NCI-H1694 (cell line): ENCODE results near the gene POU4F2.

ENCODE experiments used
- DNase-seq: peaks from one replicate; lab custom pipeline; 2025; lab: John Stamatoyannopoulos, UW

The POU4F2 gene, protein sequence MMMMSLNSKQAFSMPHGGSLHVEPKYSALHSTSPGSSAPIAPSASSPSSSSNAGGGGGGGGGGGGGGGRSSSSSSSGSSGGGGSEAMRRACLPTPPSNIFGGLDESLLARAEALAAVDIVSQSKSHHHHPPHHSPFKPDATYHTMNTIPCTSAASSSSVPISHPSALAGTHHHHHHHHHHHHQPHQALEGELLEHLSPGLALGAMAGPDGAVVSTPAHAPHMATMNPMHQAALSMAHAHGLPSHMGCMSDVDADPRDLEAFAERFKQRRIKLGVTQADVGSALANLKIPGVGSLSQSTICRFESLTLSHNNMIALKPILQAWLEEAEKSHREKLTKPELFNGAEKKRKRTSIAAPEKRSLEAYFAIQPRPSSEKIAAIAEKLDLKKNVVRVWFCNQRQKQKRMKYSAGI

DNA sequence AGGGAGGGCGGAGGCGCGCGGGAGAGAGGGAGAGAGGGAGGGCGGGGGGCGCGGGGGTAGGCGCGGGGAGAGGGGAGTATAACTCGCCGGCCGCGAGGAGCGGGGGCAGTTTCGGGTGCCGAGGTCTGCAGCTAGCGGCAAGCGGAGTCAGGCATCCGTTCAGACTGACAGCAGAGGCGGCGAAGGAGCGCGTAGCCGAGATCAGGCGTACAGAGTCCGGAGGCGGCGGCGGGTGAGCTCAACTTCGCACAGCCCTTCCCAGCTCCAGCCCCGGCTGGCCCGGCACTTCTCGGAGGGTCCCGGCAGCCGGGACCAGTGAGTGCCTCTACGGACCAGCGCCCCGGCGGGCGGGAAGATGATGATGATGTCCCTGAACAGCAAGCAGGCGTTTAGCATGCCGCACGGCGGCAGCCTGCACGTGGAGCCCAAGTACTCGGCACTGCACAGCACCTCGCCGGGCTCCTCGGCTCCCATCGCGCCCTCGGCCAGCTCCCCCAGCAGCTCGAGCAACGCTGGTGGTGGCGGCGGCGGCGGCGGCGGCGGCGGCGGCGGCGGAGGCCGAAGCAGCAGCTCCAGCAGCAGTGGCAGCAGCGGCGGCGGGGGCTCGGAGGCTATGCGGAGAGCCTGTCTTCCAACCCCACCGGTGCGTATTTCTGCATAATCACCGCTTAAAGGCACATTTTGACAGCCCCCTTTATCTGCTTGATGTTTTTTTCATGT, at the start of gene POU4F2:
POU4F2 (plus strand) TSS at position 108 of the 720 bp plus-strand sequence; CDS start at position 356, 248 bp downstream.
- DNase-seq, result no peak

DNA sequence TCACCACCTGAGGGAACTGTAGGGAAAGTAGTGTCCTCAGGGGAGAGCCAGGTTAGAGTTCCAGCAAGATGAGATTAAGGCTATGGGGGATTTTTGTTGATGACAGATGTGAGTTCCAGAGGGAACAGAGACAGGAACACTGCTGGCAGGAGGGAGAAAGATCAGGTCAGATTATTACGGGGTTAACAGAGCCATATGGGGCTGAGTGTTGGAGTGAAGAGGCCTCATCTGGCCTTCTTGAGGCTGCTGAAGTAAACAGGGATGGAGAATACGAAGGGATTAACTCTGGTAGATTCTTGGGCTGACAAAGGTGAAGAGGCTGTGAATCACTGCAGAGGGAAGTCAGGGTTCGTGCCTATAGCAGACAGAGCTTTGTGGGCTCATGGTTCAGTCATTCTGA, 47.9 kb upstream of the POU4F2 start:
- no peak for DNase-seq

DNA sequence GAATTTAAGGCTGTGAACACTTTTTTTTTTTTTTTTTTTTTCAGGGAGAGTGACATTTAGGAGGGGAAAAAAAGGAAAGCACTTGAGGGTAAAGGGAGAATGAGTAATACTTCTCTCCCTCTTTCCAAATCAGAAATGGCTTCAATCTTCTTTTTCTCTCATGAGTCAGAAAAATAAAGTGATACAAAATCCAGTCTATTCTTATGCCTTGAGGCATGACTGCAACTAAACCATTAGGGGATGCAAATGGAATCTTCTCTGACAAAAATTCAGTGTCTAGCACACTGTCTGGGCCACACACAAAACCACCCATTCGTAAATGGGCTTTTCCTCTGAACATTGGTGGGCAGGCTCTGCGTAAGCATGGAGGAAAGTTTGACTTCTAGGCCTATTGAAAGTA, 46.7 kb upstream of the POU4F2 start:
- DNase-seq, result no peak

DNA sequence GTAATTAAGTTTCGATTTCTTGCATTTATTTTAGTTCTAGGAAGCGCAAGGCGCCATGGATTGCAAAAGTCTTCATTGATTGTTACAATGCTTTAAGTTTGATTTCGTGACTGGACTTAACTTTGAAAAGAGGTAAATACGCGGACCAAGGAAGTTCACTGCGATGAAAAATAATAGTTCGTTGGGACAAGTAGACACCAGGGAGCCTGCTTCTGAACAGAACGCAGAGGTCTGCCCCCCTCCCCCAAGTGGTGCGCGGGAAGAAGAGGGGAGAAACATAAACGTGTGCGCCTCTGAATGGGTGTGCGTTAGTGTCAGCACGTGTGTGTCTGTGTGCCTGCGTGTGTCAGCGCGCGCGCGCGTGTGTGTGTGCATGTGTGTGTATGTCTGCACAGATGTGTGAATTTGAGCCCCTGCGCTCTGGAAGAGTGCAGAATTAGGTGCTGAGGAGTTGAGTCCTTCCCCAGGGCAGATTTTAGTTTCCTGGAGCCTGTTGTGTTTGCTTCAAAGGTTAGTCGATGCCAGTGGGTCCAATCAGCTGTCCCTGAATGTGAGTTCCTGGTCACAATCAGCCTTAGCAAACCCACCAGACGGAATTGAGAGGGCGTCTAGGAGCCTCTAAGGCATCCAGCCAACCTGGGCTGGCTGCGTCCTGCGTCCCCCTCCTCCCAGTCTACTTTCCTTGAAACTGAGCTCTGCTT, 5.8 kb upstream of the POU4F2 start:
- no peak for DNase-seq

DNA sequence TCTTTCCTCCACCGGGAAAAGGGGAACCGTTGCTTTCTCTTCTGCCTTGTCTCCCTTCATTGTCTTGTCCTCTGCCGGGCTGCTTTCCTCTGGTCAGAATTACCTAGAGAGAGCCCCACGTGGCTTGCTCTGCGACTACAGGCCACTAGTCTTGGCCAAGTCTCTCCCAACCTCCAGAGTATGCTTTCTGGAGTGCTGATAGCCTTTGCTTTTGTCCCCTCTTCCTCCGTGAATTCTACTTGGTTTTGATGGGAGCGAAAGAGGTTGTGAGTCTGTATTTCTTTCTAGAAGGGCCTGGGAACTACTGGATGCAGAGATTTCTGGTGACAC, 5.3 kb upstream of the POU4F2 start:
- DNase-seq, result no peak

DNA sequence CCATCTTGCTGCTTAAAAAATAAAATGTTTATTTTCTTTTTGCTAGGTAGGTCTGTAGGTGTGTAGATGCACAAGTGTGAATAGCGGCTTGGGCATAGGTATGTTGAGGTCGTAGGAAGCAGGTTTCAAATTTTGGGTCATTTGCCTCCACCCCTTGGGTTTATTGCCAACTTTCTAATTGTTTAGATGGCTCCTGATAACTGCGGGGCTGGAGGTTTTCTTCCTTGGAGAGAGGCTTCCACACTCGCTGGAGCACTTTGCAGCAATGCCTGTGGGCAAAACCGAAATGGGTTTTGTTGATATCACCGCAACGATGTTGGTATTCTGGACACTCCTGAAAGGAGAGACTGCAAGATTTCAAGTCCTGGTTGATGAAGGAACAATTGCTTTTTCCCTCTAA, 3.9 kb upstream of the POU4F2 start:
- DNase-seq, result no peak

DNA sequence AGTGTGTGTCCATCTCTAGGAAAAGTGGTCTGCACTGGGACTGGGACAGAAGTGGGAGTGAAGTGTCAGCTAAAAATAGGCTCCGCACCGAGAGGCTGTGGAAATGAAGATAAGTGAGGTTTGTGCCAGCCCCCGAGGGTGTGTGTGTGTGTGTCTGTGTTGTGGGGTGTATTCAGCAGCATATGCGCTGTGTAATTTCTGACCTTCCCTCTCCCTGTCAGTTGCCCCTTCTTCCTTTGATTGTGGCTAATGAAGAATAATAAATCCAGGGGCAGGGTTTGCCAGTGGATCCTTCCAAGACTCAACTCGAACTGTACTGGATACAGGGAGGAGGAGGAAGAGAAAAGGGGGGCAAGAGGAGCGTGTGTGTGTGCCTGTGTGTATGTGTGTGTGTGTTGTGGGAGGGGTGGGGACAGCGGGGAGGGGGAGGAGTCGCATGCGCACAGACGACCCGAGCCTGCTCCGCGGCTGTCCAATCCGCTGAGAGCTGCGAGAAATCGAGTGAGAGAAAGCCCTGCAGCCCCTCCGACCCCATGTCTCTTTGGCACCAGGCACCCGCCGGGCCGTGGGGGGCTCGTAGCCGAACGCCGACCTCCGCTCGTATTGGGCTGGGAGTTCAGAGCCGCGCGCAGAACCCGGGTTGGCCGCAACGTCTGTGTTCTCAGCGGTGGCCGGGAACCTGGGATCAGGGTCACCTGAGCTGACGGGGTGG, 916 bp upstream of the POU4F2 start:
- DNase-seq, result no peak

DNA sequence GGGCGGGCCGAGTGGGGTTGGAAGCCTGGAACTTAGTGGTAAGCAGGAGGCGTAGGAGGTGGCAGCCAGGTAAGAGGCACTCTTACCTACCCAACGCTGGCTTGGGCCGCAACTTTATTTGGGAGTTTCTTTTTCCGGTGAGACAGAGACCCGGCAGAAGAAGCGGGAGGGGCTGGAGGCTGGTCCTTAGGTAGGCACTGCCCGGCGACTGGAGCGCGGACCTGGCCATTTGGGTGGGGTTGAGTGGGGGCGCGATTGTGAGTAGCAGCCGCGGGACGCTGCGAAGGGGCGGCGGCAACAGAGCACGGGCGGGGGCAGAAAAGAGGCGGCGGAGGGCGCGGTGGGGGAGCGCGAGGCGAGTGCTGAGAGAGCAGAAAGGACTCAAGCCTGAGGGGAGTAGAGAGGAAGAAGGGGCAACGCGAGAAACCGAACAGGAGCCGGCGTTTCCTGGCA, 334 bp upstream of the POU4F2 start:
- no peak for DNase-seq

DNA sequence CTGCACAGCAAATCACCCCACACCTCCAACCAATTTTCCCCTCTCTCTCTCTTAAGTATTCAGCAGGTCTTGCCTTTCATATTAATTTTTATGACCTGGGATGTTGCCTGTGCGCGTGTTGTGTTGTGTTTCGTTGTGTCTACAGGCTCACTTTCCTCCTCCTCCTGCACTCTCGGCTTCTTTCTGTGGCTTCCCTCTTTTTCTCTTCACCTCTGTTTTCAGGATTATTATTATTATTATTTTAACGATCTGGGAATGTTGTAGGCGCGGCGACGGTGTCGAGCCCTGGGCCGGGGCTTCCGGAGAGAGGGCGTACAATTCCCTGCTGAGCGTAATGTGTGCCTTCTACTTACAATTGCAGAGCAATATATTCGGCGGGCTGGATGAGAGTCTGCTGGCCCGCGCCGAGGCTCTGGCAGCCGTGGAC, 826 bp downstream of the POU4F2 start:
- no peak for DNase-seq

DNA sequence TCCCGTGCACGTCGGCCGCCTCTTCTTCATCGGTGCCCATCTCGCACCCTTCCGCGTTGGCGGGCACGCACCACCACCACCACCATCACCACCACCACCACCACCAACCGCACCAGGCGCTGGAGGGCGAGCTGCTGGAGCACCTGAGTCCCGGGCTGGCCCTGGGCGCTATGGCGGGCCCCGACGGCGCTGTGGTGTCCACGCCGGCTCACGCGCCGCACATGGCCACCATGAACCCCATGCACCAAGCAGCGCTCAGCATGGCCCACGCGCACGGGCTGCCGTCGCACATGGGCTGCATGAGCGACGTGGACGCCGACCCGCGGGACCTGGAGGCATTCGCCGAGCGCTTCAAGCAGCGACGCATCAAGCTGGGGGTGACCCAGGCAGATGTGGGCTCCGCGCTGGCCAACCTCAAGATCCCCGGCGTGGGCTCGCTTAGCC, 1.4 kb downstream of the POU4F2 start:
- DNase-seq, result no peak

DNA sequence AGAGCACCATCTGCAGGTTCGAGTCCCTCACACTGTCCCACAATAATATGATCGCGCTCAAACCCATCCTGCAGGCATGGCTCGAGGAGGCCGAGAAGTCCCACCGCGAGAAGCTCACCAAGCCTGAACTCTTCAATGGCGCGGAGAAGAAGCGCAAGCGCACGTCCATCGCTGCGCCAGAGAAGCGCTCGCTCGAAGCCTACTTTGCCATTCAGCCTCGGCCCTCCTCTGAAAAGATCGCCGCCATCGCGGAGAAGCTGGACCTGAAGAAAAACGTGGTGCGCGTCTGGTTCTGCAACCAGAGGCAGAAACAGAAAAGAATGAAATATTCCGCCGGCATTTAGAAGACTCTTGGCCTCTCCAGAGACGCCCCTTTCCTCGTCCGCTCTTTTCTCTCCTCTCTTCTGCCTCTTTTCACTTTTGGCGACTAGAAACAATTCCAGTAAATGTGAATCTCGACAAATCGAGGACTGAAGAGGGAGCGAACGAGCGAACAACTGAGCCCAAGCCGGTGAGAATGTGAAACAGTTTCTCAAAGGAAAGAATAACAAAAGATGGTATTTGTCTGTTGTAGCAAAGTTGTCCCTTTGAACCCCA, 1.9 kb downstream of the POU4F2 start:
- no peak for DNase-seq

DNA sequence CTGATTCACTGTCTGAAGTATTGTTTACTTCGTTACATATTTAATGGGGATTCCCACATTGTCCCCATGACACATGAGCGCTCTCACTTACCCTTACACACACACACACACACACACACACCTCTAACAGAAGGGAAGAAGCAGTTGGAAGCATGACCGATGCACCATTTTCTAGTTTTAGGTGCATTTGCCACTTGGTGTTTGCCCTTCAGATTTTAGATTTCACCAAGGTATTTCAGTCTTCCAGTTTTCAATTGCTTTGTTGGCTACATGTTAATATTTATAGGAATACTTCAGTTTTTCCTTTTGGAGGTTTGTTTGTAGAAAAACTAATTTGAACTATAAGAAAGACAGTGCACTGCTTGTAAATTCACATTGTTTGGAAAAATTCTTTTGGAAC, 3.1 kb downstream of the POU4F2 start:
- DNase-seq, result no peak

DNA sequence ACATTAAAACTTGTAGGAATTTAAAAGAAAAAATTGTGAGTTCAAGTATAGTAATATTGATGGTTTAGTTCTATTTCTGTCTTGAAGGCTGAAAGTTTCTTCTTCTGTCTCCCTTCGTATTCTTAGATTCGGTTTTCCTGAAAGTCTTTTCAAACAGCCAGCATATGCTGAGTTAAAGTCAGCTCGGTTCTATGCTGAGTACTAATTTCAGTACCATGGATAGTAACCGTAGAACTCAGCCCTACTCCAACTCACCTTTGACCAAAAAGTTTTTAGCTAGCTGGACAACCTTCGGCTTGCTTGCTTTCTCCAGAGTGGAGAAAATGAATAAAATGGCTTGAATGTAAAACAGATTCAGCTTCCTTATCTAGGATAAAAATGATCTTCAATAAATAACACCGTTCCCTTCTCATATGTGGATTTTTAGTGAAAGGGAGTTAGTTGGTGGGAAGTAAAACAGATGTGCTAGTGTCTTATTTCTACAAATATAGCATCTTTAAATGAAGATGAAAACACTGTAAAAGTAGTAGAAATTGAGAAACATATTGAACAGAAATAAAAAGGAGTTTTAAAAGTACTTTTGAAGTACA, 5.2 kb downstream of the POU4F2 start:
- no peak for DNase-seq

DNA sequence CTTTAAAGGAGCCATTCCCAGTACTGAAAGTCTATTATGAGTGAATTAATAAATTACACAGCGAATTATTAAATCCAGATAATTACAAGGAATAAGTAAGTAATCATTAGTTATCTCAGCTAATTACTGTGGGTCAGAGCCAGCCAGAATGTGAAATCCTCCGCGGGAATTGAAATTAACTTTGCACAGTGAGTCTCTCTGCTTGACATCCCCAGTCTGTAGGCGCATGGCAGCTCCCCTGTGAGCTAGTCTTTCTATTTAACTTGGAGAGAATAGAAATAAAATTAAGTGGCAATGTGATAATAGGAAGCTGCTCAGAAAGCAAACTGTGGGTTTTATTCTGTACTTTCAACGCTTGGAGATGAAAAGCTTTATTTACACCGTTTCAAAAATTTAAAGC, 7.2 kb downstream of the POU4F2 start:
- no peak for DNase-seq

DNA sequence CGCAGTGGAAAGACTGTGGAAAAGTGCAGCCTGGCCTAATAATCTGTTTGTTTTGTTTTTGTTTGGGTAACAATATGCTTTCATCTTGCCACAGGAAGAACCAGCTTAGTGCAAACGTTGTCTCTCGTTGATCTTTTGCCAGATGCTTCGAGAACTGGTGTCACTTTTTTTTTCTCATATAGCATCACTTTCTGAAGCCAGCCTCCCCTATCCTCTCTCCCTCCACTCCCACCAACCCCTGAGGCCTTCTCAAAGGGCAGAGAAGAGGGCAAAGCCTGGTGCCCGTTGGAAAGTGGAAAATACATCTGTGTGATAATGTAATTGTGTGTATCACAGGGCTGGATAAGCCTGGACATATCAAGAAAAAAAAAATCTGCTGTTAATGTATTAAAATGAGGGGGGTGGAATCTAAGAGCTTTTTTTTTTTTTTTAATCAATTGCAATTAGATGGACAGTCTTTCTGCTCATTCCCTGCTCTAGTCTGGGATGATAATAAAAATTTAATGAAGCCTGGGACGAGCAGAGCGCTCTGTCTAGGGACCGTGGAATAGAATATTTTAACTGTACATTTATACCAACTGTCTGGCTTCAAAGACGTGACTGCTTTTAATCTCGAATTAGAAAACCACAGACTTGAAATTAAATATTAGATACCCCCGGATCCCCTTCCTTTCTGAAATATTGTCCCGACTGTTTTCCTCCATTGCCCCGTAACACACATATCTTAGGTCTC, 8.1 kb downstream of the POU4F2 start:
- no peak for DNase-seq

DNA sequence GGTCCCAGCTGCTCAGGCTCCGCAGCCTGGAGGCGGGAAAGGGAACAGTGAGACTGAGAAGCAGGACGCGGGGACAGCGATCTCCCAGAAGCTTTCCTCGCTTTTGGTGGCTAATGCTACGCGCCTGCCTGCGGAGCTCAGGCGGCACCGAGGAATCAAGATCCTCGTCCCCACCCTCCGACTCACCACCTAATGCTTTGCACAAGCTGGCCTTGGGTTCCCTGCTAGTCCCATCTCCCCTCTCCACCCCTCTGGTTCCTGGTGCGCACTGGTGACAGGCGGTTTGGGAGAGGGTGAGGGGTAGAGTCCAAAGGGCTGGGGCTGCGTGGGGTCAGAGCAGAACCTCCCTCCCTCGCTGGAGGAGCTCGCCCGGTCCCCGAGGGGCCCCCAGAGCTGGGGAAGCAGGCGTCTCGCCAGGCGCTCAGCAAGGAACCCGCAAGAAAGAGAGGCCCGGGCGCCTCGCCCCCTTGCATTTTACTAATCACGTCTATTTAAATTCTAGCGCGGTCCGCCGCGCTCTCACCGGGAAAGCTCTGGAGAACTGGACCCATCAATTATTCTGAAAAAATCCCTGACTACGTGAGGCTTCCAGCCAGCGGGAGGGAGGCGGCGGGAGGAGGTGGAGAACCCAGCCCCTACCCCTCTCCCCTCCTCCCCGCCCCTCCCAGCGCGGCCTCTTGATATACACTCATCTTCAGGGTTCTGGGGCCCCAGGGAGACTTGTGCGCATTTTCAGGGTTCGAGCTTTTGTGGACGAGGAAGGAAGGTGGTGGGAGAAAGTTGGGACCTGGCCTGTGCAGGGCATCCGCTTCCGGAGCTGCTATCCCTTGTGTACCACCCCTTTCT, 9.1 kb downstream of the POU4F2 start:
- DNase-seq, result no peak

DNA sequence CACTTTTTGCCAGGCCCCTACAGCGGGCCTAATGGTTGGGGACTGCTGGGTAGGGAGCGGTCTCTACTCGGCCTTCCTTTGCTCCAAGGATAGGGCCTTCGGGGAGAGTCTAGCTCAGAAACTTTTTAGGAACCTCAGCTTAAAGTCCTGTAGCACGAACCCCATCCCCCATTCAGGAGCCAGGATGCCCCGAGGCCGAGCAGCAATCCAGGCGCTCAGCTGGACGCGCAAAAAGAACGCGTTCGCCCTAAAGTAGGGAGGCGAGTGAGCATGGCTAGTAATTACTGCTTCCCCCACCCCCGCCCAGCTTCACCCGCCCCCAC, 9.7 kb downstream of the POU4F2 start:
- no peak for DNase-seq

DNA sequence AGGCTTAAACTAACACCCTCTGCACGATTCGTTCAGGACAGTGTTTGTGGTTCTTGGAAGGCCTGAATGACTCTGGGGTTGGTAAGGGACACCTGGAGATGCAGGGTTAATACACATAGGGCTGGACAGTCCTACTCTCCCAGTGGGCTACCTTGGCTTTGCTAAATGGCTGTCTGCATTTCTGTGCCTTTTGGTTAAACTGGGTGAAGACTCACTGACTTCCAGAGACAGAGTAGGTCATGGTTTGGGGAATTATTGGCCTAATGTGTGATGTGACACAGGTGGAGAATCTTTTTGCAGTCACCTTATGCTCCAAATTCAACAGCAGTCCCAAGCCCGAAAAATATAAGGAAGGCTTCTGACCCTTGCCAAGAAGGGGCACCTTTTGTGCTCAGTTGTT, 10.5 kb downstream of the POU4F2 start:
- no peak for DNase-seq

DNA sequence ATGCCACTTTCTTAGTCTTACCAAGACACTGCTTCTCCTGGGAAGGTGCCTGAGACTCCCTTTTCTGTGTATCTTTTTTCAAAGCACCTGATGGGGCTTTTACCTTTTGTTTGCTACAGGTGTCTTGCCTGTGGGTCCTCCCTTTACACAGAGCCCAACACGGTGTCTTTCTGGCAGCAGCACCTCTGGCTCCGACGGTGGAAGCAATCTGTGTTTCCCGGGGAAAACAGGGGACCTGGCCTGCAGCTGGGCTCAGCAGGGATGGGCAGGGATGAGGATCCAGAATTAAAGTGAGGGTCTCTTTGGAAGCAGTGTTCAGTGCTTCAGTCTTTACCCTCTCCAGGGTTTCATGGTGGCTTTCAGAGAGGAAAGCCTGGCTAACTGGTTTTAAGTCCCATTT, 11.3 kb downstream of the POU4F2 start:
- DNase-seq, result no peak
